GM23338 (cell line): Measurements from ENCODE around the gene CBLN3. TPM values are rescaled to one million over a fixed set of nuclear protein-coding genes. Genes with fewer than 3 reads are reported as not detected.

ENCODE experiments used
- ATAC-seq: fragments of 200-7000 bp; cut with Tn5 transposase; 3 replicates; pipeline ENCODE4 v1.9.1; 2020
- DNase-seq: peaks from one replicate; pipeline ENCODE4 v3.0.0-alpha.2; 2015; ENCODE audit warnings: low spot score
- H2AFZ ChIP-seq: fragments of 200-600 bp; sonication (generic); 2 replicates; pipeline ENCODE4 v1.8.0; 2016; ENCODE audit warnings: antibody characterized with exemption, mild to moderate bottlenecking, moderate library complexity
- H3F3A ChIP-seq: fragments of 200-600 bp; sonication (generic); replicated peaks from 2 replicates; pipeline ENCODE4 v1.8.0; 2017; ENCODE audit warnings: antibody characterized with exemption, mixed run types, low read depth
- H3K27ac ChIP-seq: fragments of 200-600 bp; sonication (generic); 2 replicates; pipeline ENCODE4 v1.6.1; 2016; ENCODE audit warnings: low read depth
- H3K27me3 ChIP-seq: fragments of 200-600 bp; sonication (generic); 2 replicates; pipeline ENCODE4 v1.8.0; 2016; ENCODE audit warnings: mild to moderate bottlenecking, mixed run types, moderate library complexity; ENCODE audit not compliant: insufficient read depth
- H3K36me3 ChIP-seq: fragments of 200-600 bp; sonication (generic); 2 replicates; pipeline ENCODE4 v1.8.0; 2016; ENCODE audit warnings: mild to moderate bottlenecking; ENCODE audit not compliant: insufficient read depth
- H3K4me1 ChIP-seq: fragments of 200-600 bp; sonication (generic); 2 replicates; pipeline ENCODE4 v1.8.0; 2016; ENCODE audit warnings: mild to moderate bottlenecking, moderate library complexity; ENCODE audit not compliant: insufficient read depth
- H3K4me2 ChIP-seq: fragments of 200-600 bp; sonication (generic); 2 replicates; pipeline ENCODE4 v1.7.1; 2017; ENCODE audit warnings: mixed run types
- H3K4me3 ChIP-seq: fragments of 200-600 bp; sonication (generic); 2 replicates; pipeline ENCODE4 v1.6.1; 2016; ENCODE audit warnings: mixed run types
- H3K79me2 ChIP-seq: fragments of 200-600 bp; sonication (generic); replicated peaks from 2 replicates; pipeline ENCODE4 v1.8.0; 2017; ENCODE audit warnings: mild to moderate bottlenecking; ENCODE audit not compliant: insufficient read depth
- H3K9me2 ChIP-seq: fragments of 200-600 bp; sonication (generic); 2 replicates; pipeline ENCODE4 v1.8.0; 2017; ENCODE audit not compliant: insufficient read depth
- H4K20me1 ChIP-seq: fragments of 200-600 bp; sonication (generic); replicated peaks from 2 replicates; pipeline ENCODE4 v1.8.0; 2017; ENCODE audit warnings: mild to moderate bottlenecking; ENCODE audit not compliant: insufficient read depth
- H3K27ac Mint-ChIP-seq: 2 replicates; pipeline ENCODE4 v1.8.0; 2020; ENCODE audit warnings: inconsistent platforms, mild to moderate bottlenecking, moderate library complexity, mixed read lengths
- H3K27me3 Mint-ChIP-seq: 3 replicates; pipeline ENCODE4 v1.8.0; 2022; ENCODE audit warnings: low read depth, mild to moderate bottlenecking, moderate library complexity, mixed read lengths, inconsistent platforms; ENCODE audit not compliant: insufficient read depth, poor library complexity
- H3K36me3 Mint-ChIP-seq: 3 replicates; pipeline ENCODE4 v1.8.0; 2021; ENCODE audit warnings: low read depth, mild to moderate bottlenecking, inconsistent platforms, moderate library complexity, mixed read lengths
- H3K4me1 Mint-ChIP-seq: 3 replicates; pipeline ENCODE4 v1.8.0; 2020; ENCODE audit warnings: mild to moderate bottlenecking, inconsistent platforms, mixed read lengths
- H3K4me3 Mint-ChIP-seq: 3 replicates; pipeline ENCODE4 v1.8.0; 2021; ENCODE audit warnings: moderate library complexity, mild to moderate bottlenecking, inconsistent platforms, mixed read lengths
- H3K9me3 Mint-ChIP-seq: 3 replicates; pipeline ENCODE4 v1.8.0; 2020; ENCODE audit warnings: moderate library complexity, mild to moderate bottlenecking, inconsistent platforms, mixed read lengths
- CREB1 ChIP-seq: fragments of 250-450 bp; sonication (Bioruptor Pico); IDR thresholded peaks from 2 replicates; pipeline ENCODE4 v1.5.0; 2020; ENCODE audit warnings: low read depth, mild to moderate bottlenecking, moderate library complexity
- CTCF ChIP-seq, 2 experiments: fragments of 200-600 bp in 1 of 2; sonication (generic) in 1 of 2; conservative IDR thresholded peaks; 2 replicates each; pipeline versions ENCODE4 v1.5.1 to v1.6.1; 2016 to 2017; ENCODE audit warnings: antibody characterized with exemption in 2 of 2, low read depth in 2 of 2, mild to moderate bottlenecking in 2 of 2, moderate library complexity in 1 of 2
- ETS1 ChIP-seq: IDR thresholded peaks from 2 replicates; pipeline ENCODE4 v1.6.1; 2016; ENCODE audit warnings: antibody characterized with exemption
- EZH2 ChIP-seq: fragments of 200-600 bp; sonication (generic); IDR thresholded peaks from one replicate; pipeline ENCODE4 v1.8.0; 2017; ENCODE audit warnings: antibody characterized with exemption, mild to moderate bottlenecking, low read depth; ENCODE audit not compliant: unreplicated experiment
- EZH2phosphoT487 ChIP-seq: fragments of 200-600 bp; sonication (generic); IDR thresholded peaks from one replicate; pipeline ENCODE4 v1.8.1; 2018; ENCODE audit warnings: antibody characterized with exemption; ENCODE audit not compliant: unreplicated experiment
- JUNB ChIP-seq: IDR thresholded peaks from one replicate; pipeline ENCODE4 v1.6.1; 2016; ENCODE audit warnings: antibody characterized with exemption; ENCODE audit not compliant: unreplicated experiment
- NANOG ChIP-seq: IDR thresholded peaks from 2 replicates; pipeline ENCODE4 v1.6.1; 2016; ENCODE audit warnings: antibody characterized with exemption, borderline replicate concordance
- POLR2AphosphoS5 ChIP-seq: IDR thresholded peaks from 2 replicates; pipeline ENCODE4 v1.6.1; 2016; ENCODE audit warnings: antibody characterized with exemption, low read depth
- REST ChIP-seq: IDR thresholded peaks from one replicate; pipeline ENCODE4 v1.6.1; 2018; ENCODE audit warnings: antibody characterized with exemption; ENCODE audit not compliant: unreplicated experiment
- STAT1 ChIP-seq: IDR thresholded peaks from one replicate; pipeline ENCODE4 v1.6.1; 2016; ENCODE audit warnings: antibody characterized with exemption; ENCODE audit not compliant: unreplicated experiment
- ZNF114 ChIP-seq: fragments of 250-450 bp; sonication (Bioruptor Pico); IDR thresholded peaks from 2 replicates; pipeline ENCODE4 v1.5.0; 2020; ENCODE audit warnings: mild to moderate bottlenecking, moderate library complexity
- ZNF331 ChIP-seq: fragments of 250-450 bp; sonication (Bioruptor Pico); IDR thresholded peaks from 2 replicates; pipeline ENCODE4 v1.5.0; 2020; ENCODE audit warnings: low read depth, mild to moderate bottlenecking, moderate library complexity
- ZNF462 ChIP-seq: fragments of 250-450 bp; sonication (Bioruptor Pico); IDR thresholded peaks from 2 replicates; pipeline ENCODE4 v1.5.0; 2020; ENCODE audit warnings: mild to moderate bottlenecking, moderate library complexity
- polyA plus RNA-seq: library from polyadenylated mRNA; unstranded; fragments of >200 nt; fragmentation: Nextera tagmentation; extraction: Ambion mirVana; gene quantifications from 2 replicates; pipeline ENCODE4 v1.2.1, GENCODE V29; 2016
- total RNA-seq: library from RNA; depleted of rRNA; stranded (reverse); fragments of >200 nt; shearing (Covaris generic); gene quantifications from 2 replicates; pipeline ENCODE4 v1.2.3, GENCODE V29; 2014

The CBLN3 gene
- total and polyA plus RNA-seq, 2 experiments from 2014 or later: 0.07 to 0.19 TPM

GRCh38 chr14:24434676-24435075, 5.2 kb upstream of the CBLN3 start:
- Histone ChIP-seq H2AFZ (no peak overlapping the region), H3K79me2 (no peaks in the 10 kb centered on the region), H3F3A (peaks cover 7% of the 10 kb centered on the region), H4K20me1 (no peaks in the 10 kb centered on the region; the same call in 1 of the 2 replicates), H3K4me2 (no peak overlapping the region), H3K9me2 (no peaks in the 10 kb centered on the region), H3K27ac (no peak overlapping the region), H3K4me3 (no peak overlapping the region), H3K27me3 (0 out of 2 replicates have a peak, but pooled peaks cover 5% of the 10 kb centered on the region), H3K36me3 (no peaks in the 10 kb centered on the region), H3K4me1 (peaks cover 12% of the 10 kb centered on the region)
- Mint-ChIP-seq H3K27me3 (peaks cover 17% of the 10 kb centered on the region), H3K9me3 (no peaks in the 10 kb centered on the region), H3K4me1 (peaks cover 15% of the 10 kb centered on the region; the same call in 2 of the 3 replicates), H3K36me3 (peaks cover 31% of the 10 kb centered on the region), H3K4me3 (no peak overlapping the region), H3K27ac (no peak overlapping the region)
- TF ChIP-seq CREB1: no peak
- TF ChIP-seq CTCF (conservative IDR thresholded peaks at IDR 0.05; ENCODE audit: low read depth in 2 of 2): no peak
- no peak for TF ChIP-seq EZH2
- TF ChIP-seq STAT1: no peak
- no peak for TF ChIP-seq ZNF462 (CRISPR knock-in tag)
- TF ChIP-seq REST: no peak
- TF ChIP-seq NANOG: no peak
- TF ChIP-seq EZH2phosphoT487: no peak
- TF ChIP-seq ZNF331: no peak
- TF ChIP-seq POLR2AphosphoS5: no peak
- TF ChIP-seq JUNB: no peak
- TF ChIP-seq ZNF114: no peak
- TF ChIP-seq ETS1: no peak
- ATAC-seq: no peak
- no peak for DNase-seq
